ENCODE measurements around the gene ICOSLG.
A peak's percentile ranks its signal among the peaks of the same experiment; 100 is the strongest.
"Not testable (repeated sequence)": the region's sequence is repeated elsewhere in the genome, so short reads cannot be mapped to it uniquely, and the experiment has no call there.

The ICOSLG gene, protein sequence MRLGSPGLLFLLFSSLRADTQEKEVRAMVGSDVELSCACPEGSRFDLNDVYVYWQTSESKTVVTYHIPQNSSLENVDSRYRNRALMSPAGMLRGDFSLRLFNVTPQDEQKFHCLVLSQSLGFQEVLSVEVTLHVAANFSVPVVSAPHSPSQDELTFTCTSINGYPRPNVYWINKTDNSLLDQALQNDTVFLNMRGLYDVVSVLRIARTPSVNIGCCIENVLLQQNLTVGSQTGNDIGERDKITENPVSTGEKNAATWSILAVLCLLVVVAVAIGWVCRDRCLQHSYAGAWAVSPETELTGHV

DNA sequence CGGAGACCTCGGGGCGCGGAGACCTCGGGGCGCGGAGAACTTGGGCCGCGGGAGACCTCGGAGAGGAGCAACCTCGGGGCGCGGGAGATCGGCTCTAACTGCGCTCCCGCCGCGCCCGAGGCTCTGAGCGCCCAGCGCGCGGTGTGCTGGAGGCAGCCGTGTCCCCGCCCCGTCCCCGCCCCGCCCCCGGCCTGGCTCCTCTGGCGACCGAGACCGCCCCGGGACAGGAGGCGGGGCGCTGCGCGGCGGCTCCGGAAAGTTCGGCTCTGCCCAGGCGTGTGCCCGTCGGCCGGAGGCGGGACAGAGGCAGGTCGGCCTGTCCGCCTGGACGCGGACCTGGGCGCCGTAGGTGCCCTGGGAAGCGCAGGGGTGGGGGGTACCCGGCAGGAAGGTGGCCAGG, at the start of gene ICOSLG:
ICOSLG (minus strand) TSS at position 102 of the 400 bp plus-strand sequence. CDS start 126 bp downstream, outside the sequence.
- not testable (repeated sequence) for H3K9ac ChIP-seq; H3K4me2 ChIP-seq; H3K36me3 ChIP-seq; H3K4me1 ChIP-seq; H4K20me1 ChIP-seq; H3K27ac ChIP-seq; H3K4me3 ChIP-seq; H3K9me3 ChIP-seq (replicated peaks in 1 of 11); H3K27me3 ChIP-seq

DNA sequence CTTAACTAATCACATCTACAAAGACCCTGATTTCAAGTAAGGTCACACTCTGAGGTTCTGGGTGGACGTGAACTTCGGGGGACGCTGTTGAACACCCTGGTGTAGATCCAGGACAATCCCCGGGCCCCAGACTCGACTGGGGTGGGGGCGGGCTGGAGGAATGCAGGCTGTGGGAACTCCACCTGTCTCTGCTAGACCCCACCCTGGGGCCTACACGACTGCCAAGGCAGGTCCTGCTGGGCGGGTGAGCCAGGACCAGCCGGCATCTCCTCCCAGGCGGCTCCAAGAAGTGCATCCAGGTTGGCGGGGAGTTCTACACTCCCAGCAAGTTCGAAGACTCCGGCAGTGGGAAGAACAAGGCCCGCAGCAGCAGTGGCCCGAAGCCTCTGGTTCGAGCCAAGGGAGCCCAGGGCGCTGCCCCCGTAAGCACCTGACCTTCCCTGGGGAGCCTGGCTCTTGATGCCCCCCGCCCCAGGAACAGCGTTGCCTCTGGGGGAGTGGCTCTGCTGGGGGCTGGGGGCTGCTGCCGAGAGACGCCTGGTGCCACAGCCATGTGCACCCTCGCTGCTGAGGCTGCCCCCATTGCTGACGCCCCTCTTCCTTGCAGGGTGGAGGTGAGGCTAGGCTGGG, 48.8 kb upstream of the ICOSLG start:
- Histone ChIP-seq H4K20me1 (peaks cover 0 to 17% (median 0%) of the 10 kb centered on the region in 11 experiments; a peak in 1 of 22 replicates), H3K4me2 (no peak overlapping the region), H3K4me1 (peaks cover 12 to 42% (median 29%) of the 10 kb centered on the region in 10 experiments), H3K9ac (no peak overlapping the region), H3K4me3 (no peak overlapping the region), H3K9me3 (replicated peaks in 1 of 11) (no peaks in the 10 kb centered on the region), H3K27me3 (no peaks in the 10 kb centered on the region), H3K36me3 (no peaks in the 10 kb centered on the region), H3K27ac (no peak overlapping the region)
- TF ChIP-seq Cebpa-rat (IDR thresholded peaks at IDR 0.05) = no peak

DNA sequence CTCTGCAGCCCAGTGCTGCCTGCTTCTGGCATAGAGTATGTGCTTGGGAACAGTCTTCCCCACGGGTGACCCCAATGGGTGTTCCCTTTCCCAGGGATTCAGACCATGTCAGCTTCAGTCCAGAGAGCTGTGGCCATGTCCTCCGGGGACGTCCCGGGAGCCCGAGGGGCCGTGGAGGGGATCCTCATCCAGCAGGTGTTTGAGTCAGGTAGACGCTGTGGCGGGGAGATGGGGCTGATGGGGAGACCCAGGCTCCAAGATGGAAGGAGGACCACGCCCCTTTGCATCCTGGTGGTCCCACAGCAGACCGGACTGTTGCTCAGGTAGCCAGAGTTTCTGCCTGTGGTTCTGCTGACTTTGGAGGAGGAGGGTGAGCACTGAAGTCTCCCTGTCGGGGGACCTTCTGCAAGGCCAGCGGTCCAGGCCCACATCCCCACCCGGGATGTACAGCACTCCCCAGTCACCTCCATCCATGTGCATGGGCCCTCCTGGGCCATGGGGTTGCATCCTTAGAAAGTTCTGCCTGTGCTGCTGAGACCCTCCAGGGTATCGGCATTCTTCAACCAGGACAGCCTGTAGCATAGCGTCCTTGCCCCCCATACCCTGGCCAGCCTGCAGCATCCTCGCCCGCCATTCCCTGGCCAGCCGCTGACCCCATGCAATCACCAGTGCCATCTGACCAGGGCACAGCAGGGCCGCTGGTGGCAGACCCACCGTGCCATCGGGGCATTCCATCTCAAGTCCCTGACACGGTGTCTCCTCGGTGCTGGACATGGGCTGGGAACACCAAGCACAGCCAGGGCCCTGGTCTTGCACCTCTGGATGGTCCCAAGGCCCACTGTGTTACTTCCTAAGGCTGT, 47.7 kb upstream of the ICOSLG start:
- no peak for TF ChIP-seq Cebpa-rat (IDR thresholded peaks at IDR 0.05)
- H3K36me3 ChIP-seq = no peaks in the 10 kb centered on the region
- no peak overlapping the region for H3K27ac ChIP-seq
- peaks cover 0 to 17% (median 0%) of the 10 kb centered on the region in 11 experiments; a peak in 2 of 22 replicates for H4K20me1 ChIP-seq
- no peak overlapping the region for H3K9ac ChIP-seq
- H3K4me2 ChIP-seq = no peak overlapping the region
- no peaks in the 10 kb centered on the region for H3K9me3 ChIP-seq (replicated peaks in 1 of 11)
- peaks cover 18 to 47% (median 36%) of the 10 kb centered on the region in 10 experiments for H3K4me1 ChIP-seq
- H3K4me3 ChIP-seq = no peak overlapping the region
- peaks cover 0 to 6% (median 0%) of the 10 kb centered on the region in 11 experiments; a peak in 1 of 22 replicates for H3K27me3 ChIP-seq

DNA sequence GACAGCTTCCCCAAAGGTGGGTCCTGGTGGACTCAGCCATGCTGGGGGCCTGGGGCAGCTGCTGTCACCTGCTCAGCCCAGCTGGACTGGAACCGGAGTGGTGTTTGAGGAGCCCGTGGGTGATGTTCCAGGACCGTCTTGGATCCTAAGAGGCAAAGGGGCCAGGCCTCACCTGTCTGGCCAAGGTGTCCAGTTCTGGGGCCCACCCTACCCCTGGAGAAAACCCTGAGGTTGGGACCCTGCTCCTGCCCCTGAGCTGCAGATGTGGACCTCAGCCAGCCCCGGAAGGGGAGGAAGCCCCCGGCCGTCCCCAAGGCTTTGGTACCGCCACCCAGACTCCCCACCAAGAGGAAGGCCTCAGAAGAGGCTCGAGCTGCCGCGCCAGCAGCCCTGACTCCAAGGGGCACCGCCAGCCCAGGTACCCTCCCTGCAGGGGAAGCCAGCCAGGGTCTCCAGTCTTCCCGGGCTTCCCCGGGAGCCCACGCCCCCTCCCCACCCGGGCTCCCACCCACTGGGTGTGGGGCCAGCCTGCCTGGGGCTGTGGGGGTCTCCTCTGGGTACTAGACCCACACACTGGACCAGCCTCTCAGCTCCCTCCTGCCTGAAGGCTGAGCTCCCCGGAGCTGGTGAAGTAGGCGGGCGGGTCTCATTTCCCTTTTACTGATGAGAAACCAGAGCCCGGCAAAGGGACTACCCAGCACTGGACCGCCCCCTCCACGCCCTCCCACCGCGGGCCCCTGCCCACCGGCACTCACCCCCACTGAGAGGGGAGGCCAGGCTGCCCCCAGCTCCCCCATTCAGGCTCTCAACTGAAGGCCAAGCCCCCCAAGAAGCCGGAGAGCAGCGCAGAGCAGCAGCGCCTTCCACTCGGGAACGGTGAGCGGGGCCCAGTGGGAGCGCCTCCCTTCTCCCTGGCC, 46.2 kb upstream of the ICOSLG start:
- Histone ChIP-seq H4K20me1 (peaks cover 0 to 17% (median 0%) of the 10 kb centered on the region in 11 experiments; a peak in 2 of 22 replicates), H3K27me3 (peaks cover 0 to 6% (median 0%) of the 10 kb centered on the region in 11 experiments; a peak in 1 of 22 replicates), H3K4me3 (no peak overlapping the region), H3K9me3 (replicated peaks in 1 of 11) (no peaks in the 10 kb centered on the region), H3K36me3 (no peaks in the 10 kb centered on the region), H3K4me2 (peak overlapping the region; percentile 5 to 55 (median 39); a peak in 18 of 22 replicates), H3K27ac (no peak overlapping the region), H3K9ac (peak overlapping the region in 1 of 11 experiments; percentile 33; a peak in 2 of 22 replicates), H3K4me1 (peaks cover 18 to 55% (median 50%) of the 10 kb centered on the region in 10 experiments)
- no peak for TF ChIP-seq Cebpa-rat (IDR thresholded peaks at IDR 0.05)

DNA sequence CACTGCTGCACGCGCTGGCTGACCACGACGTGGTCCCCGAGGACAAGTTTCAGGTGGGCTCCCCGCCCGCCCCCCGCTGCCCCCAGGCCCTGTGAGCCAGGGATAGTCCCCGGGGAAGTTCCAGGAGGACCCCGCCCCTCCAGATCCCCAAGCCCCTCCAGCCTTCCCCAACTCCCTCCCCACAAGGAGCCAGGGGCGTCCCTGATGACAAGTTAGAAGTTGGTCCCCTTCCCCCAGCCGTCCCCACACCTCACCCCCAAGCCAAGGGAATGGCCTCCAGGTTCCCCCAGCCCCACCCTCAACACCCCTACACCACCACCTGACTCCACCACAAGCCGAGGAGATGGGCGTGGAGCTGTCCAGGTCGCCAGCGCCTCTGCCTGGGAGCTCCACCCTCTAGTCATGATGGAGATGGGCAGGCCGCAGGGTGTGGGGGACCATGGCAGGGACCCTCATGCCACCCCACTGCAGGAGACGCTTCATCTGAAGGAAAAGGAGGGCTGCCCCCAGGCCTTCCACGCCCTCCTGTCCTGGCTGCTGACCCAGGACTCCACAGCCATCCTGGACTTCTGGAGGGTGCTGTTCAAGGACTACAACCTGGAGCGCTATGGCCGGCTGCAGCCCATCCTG, 45.5 kb upstream of the ICOSLG start:
- Histone ChIP-seq H3K4me3 (no peak overlapping the region), H4K20me1 (peaks cover 0 to 17% (median 0%) of the 10 kb centered on the region in 11 experiments; a peak in 2 of 22 replicates), H3K27me3 (peaks cover 0 to 6% (median 0%) of the 10 kb centered on the region in 11 experiments; a peak in 1 of 22 replicates), H3K36me3 (no peaks in the 10 kb centered on the region), H3K4me2 (peak overlapping the region in 8 of 11 experiments; percentile 5 to 55 (median 38); a peak in 11 of 22 replicates), H3K9ac (no peak overlapping the region), H3K4me1 (peaks cover 18 to 62% (median 58%) of the 10 kb centered on the region in 10 experiments), H3K27ac (no peak overlapping the region), H3K9me3 (replicated peaks in 1 of 11) (no peaks in the 10 kb centered on the region)
- TF ChIP-seq Cebpa-rat (IDR thresholded peaks at IDR 0.05) = no peak

DNA sequence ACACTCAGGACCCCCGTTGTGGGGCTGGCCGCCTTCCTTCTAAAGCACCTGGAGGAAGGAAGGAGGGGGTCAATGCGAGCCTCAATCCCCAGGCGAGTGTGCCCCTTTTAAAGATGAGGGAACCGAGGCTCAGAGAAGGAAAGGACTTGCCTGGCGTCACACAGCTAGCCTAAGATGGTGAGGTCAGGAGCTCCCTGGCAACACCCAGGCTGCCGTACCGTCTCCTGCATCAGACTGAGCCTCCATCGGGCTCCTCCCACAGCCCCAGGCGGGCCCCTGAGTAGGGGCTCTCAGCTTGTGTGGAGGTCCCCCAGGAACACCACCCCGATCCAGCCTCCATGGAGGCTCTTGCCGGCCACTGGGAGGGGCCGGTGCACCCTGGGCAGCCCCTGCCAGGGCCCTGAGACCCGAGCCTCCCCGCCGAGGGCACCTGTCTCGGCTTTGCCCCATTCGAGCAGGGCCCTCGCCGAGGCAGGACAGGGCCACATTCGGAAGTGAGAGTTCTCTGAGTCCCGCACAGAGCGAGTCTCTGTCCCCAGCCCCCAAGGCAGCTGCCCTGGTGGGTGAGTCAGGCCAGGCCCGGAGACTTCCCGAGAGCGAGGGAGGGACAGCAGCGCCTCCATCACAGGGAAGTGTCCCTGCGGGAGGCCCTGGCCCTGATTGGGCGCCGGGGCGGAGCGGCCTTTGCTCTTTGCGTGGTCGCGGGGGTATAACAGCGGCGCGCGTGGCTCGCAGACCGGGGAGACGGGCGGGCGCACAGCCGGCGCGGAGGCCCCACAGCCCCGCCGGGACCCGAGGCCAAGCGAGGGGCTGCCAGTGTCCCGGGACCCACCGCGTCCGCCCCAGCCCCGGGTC, 44.6 kb upstream of the ICOSLG start, which contains the start of gene AIRE:
AIRE (plus strand) TSS at position 739 of the 855 bp plus-strand sequence. CDS start 131 bp downstream, outside the sequence.
- H3K27ac ChIP-seq = no peak within 1 kb of the TSS
- no peak within 1 kb of the TSS for H3K4me3 ChIP-seq
- H3K9ac ChIP-seq = peak within 1 kb of the TSS in 2 of 11 experiments; percentile 9 to 33; a peak in 1 of 22 replicates
- H3K36me3 ChIP-seq = no peaks in the 10 kb centered on the region
- H3K27me3 ChIP-seq = peaks cover 0 to 6% (median 0%) of the 10 kb centered on the region in 11 experiments; a peak in 1 of 22 replicates
- peaks cover 0 to 9% (median 0%) of the 10 kb centered on the region in 11 experiments; a peak in 2 of 22 replicates for H4K20me1 ChIP-seq
- no peak for TF ChIP-seq Cebpa-rat (IDR thresholded peaks at IDR 0.05)
- H3K4me2 ChIP-seq = peak within 1 kb of the TSS in 9 of 11 experiments; percentile 61 to 89 (median 74); a peak in 18 of 22 replicates
- H3K9me3 ChIP-seq (replicated peaks in 1 of 11) = no peaks in the 10 kb centered on the region
- peaks cover 18 to 71% (median 66%) of the 10 kb centered on the region in 10 experiments for H3K4me1 ChIP-seq

DNA sequence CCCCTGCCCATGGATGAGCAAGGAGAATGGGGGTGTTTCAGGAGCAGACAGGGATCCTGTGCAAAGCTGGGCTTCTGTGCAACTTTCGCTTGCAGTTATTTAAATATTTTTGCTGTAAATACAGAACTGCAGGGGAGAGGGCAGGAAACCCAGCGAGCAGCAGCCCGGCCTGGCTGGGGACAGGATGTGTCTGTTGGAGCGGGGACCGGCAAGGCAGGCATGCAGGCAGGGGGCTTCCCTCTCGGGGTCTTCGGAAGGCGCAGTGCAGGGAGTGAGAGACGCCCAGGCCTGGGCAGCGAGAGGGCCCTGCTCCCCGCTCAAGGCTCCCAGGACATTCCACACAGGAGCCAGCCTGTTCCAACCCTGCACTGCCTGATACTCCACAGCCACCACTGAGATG, 43.2 kb upstream of the ICOSLG start:
- Histone ChIP-seq H3K27me3 (peaks cover 0 to 14% (median 0%) of the 10 kb centered on the region in 11 experiments; a peak in 3 of 22 replicates), H3K4me2 (peak overlapping the region; percentile 56 to 89 (median 73)), H3K27ac (no peak overlapping the region; a peak in 1 of 22 replicates), H3K9ac (peak overlapping the region in 5 of 11 experiments; percentile 25 to 50 (median 35); a peak in 7 of 22 replicates), H3K9me3 (replicated peaks in 1 of 11) (no peaks in the 10 kb centered on the region), H3K4me1 (peaks cover 18 to 85% (median 78%) of the 10 kb centered on the region in 10 experiments), H3K4me3 (no peak overlapping the region), H4K20me1 (no peaks in the 10 kb centered on the region; a peak in 2 of 22 replicates), H3K36me3 (no peaks in the 10 kb centered on the region)
- no peak for TF ChIP-seq Cebpa-rat (IDR thresholded peaks at IDR 0.05)

DNA sequence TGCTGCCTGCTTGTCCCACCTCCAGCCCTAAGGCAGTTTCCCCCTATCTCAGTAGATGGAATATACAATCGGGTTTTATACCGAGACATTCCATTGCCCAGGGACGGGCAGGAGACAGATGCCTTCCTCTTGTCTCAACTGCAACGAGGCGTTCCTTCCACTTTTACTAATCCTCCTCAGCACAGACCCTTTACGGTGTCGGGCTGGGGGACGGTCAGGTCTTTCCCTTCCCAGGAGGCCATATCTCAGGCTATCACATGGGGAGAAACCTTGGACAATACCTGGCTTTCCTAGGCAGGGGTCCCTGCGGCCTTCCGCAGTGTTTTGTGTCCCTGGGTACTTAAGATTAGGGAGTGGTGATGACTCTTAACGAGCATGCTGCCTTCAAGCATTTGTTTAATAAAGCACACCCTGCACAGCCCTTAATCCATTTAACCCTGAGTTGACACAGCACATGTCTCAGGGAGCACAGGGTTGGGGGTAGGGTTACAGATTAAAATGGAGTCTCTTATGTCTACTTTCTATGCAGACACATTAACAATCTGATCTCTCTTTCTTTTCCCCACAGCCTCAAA, 42.6 kb upstream of the ICOSLG start:
- H3K9me3 ChIP-seq (replicated peaks in 1 of 11); H3K4me3 ChIP-seq; H4K20me1 ChIP-seq; H3K9ac ChIP-seq; H3K27ac ChIP-seq; H3K36me3 ChIP-seq: not testable (repeated sequence)
- H3K4me1 ChIP-seq = peaks cover 18 to 87% (median 78%) of the 10 kb centered on the region in 10 experiments
- H3K27me3 ChIP-seq = peaks cover 0 to 14% (median 0%) of the 10 kb centered on the region in 11 experiments; a peak in 3 of 22 replicates
- peak overlapping the region in 10 of 11 experiments; percentile 60 to 89 (median 74); a peak in 19 of 22 replicates for H3K4me2 ChIP-seq
